ENCODE data around the gene TUBD1. TPM values are rescaled to one million over a fixed set of nuclear protein-coding genes. Genes with fewer than 3 reads are reported as not detected.
"Not testable (repeated sequence)": the region's sequence is repeated elsewhere in the genome, so short reads cannot be mapped to it uniquely, and the experiment has no call there.

Gene TUBD1
- polyA plus RNA-seq, 1 donor (not counting 4 experiments of a cell fraction or from before 2014, with no cell fraction given) = 7.6 TPM

DNA sequence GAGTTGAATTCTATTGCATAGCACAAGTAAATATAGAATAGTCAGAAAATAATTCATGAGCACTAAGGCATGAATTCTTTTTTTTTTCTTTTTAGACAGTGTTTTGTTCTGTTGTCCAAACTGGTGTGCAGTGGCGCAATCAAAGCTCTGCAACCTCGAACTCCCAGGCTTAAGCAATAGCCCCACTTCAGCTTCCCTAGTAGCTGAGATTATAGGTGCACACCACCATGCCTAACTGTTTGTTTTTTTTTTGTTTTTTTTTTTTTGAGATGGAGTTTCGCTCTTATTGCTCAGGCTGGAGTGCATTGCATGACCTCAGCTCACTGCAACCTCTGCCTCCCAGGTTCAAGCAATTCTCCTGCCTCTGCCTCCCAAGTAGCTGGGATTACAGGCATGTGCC, 16.6 kb downstream of the TUBD1 start:
- no peak overlapping the region for H3K4me3 ChIP-seq (ENCODE audit: control insufficient read depth in 2 of 3, extremely low read depth in 1 of 3, insufficient read depth in 2 of 3, low read depth in 1 of 3, low read length in 3 of 3)
- no peaks in the 10 kb centered on the region for H3K4me1 ChIP-seq (ENCODE audit: control insufficient read depth, extremely low read depth, insufficient read depth, low read length)
- H3K27ac ChIP-seq (ENCODE audit: control insufficient read depth, insufficient read depth, low read length) = no peak overlapping the region
- dilution Hi-C loops (cut with MboI; ENCODE audit: extremely low pct_ligation_motif_present, low sequenced_read_pairs) = no loop called here
- H3K27me3 ChIP-seq (ENCODE audit: control insufficient read depth, extremely low read depth, insufficient read depth, low read length) = no peaks in the 10 kb centered on the region
- no peak overlapping the region for H3K9ac ChIP-seq (ENCODE audit: control insufficient read depth, extremely low read depth, insufficient read depth, low read length)
- FAIRE-seq (no peak), DNase-seq (ENCODE audit: low read depth, low spot score) (no peak)
- no peaks in the 10 kb centered on the region for H4K20me1 ChIP-seq (ENCODE audit: control insufficient read depth, extremely low read depth, insufficient read depth, low read length)
- H3K36me3 ChIP-seq (ENCODE audit: control insufficient read depth in 2 of 2, extremely low read depth in 1 of 2, insufficient read depth in 2 of 2, low read length in 2 of 2) = peaks cover 0 to 2% of the 10 kb centered on the region in 2 experiments
- no peak overlapping the region for H3K4me2 ChIP-seq (ENCODE audit: control insufficient read depth, extremely low read depth, insufficient read depth, low read depth, low read length)
- no peak overlapping the region for H2AFZ ChIP-seq (ENCODE audit: control insufficient read depth, low read length)
- no peaks in the 10 kb centered on the region for H3K79me2 ChIP-seq (ENCODE audit: control insufficient read depth, insufficient read depth, low read length)
- no peaks in the 10 kb centered on the region for H3K9me1 ChIP-seq (ENCODE audit: control insufficient read depth, extremely low read depth, insufficient read depth, low read length)
- no peaks in the 10 kb centered on the region for H3K9me3 ChIP-seq (ENCODE audit: control insufficient read depth, low read depth, low read length)
- TF ChIP-seq, protein P1, sequence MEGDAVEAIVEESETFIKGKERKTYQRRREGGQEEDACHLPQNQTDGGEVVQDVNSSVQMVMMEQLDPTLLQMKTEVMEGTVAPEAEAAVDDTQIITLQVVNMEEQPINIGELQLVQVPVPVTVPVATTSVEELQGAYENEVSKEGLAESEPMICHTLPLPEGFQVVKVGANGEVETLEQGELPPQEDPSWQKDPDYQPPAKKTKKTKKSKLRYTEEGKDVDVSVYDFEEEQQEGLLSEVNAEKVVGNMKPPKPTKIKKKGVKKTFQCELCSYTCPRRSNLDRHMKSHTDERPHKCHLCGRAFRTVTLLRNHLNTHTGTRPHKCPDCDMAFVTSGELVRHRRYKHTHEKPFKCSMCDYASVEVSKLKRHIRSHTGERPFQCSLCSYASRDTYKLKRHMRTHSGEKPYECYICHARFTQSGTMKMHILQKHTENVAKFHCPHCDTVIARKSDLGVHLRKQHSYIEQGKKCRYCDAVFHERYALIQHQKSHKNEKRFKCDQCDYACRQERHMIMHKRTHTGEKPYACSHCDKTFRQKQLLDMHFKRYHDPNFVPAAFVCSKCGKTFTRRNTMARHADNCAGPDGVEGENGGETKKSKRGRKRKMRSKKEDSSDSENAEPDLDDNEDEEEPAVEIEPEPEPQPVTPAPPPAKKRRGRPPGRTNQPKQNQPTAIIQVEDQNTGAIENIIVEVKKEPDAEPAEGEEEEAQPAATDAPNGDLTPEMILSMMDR (optimal IDR thresholded peaks at IDR 0.05 in 1 of 3, IDR thresholded peaks at IDR 0.05 in 1 of 3, conservative IDR thresholded peaks at IDR 0.05 in 1 of 3; ENCODE audit: extremely low read depth in 1 of 3, insufficient read depth in 2 of 3, low read length in 3 of 3) = no peak
- no peak for TF ChIP-seq EZH2 (IDR thresholded peaks at IDR 0.05; ENCODE audit: low read length)

DNA sequence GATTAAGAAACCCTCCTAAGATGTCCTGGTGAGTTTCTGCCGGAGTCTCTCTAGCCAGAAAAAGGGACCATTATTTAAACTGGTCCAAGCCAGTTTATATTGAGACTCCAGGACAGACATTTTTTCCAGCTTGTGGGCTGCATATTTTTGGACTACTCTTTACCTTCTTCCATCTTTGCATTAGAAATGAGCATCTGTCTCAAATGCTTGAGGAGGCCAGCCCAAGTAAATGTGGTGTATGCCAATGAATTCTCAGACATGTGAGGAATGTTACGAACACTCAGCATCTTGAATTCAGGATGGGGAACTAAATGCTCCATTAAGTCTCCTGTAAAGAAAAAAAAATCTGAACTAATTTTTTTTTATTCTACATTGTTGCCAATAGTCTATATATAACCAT, 18.4 kb downstream of the TUBD1 start:
- H3K9ac ChIP-seq (ENCODE audit: control insufficient read depth, extremely low read depth, insufficient read depth, low read length) = no peak overlapping the region
- no peaks in the 10 kb centered on the region for H4K20me1 ChIP-seq (ENCODE audit: control insufficient read depth, extremely low read depth, insufficient read depth, low read length)
- no peaks in the 10 kb centered on the region for H3K4me1 ChIP-seq (ENCODE audit: control insufficient read depth, extremely low read depth, insufficient read depth, low read length)
- H3K9me3 ChIP-seq (ENCODE audit: control insufficient read depth, low read depth, low read length) = no peaks in the 10 kb centered on the region
- dilution Hi-C loops (cut with MboI; ENCODE audit: extremely low pct_ligation_motif_present, low sequenced_read_pairs) = no loop called here
- no peak overlapping the region for H3K4me3 ChIP-seq (ENCODE audit: control insufficient read depth in 2 of 3, extremely low read depth in 1 of 3, insufficient read depth in 2 of 3, low read depth in 1 of 3, low read length in 3 of 3)
- no peak overlapping the region for H2AFZ ChIP-seq (ENCODE audit: control insufficient read depth, low read length)
- DNase-seq (ENCODE audit: low read depth, low spot score) (no peak), FAIRE-seq (no peak)
- no peak overlapping the region for H3K27ac ChIP-seq (ENCODE audit: control insufficient read depth, insufficient read depth, low read length)
- no peak overlapping the region for H3K4me2 ChIP-seq (ENCODE audit: control insufficient read depth, extremely low read depth, insufficient read depth, low read depth, low read length)
- H3K36me3 ChIP-seq (ENCODE audit: control insufficient read depth in 2 of 2, extremely low read depth in 1 of 2, insufficient read depth in 2 of 2, low read length in 2 of 2) = peaks cover 0 to 2% of the 10 kb centered on the region in 2 experiments
- H3K27me3 ChIP-seq (ENCODE audit: control insufficient read depth, extremely low read depth, insufficient read depth, low read length) = no peaks in the 10 kb centered on the region
- TF ChIP-seq, protein P1 (optimal IDR thresholded peaks at IDR 0.05 in 1 of 3, IDR thresholded peaks at IDR 0.05 in 1 of 3, conservative IDR thresholded peaks at IDR 0.05 in 1 of 3; ENCODE audit: extremely low read depth in 1 of 3, insufficient read depth in 2 of 3, low read length in 3 of 3) = no peak
- no peaks in the 10 kb centered on the region for H3K9me1 ChIP-seq (ENCODE audit: control insufficient read depth, extremely low read depth, insufficient read depth, low read length)
- H3K79me2 ChIP-seq (ENCODE audit: control insufficient read depth, insufficient read depth, low read length) = no peaks in the 10 kb centered on the region

DNA sequence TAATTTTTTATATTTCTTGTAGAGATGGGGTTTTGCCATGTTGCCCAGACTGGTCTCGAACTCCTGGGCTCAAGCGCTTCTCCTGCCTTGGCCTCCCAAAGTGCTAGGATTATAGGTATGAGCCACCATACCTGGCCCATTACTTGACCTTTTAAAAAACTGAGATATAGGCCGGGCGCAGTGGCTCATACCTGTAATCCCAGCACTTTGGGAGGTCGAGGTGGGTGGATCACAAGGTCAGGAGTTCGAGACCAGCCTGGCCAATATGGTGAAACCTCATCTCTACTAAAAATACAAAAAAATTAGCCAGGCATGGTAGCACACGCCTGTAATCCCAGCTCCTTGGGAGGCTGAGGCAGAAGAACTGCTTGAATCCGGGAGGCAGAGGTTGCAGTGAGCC, 19.3 kb downstream of the TUBD1 start:
- FAIRE-seq = not testable (repeated sequence)

More for the DNA sequence above, 19.3 kb downstream of the TUBD1 start:
- H3K9ac ChIP-seq (ENCODE audit: control insufficient read depth, extremely low read depth, insufficient read depth, low read length); H3K4me1 ChIP-seq (ENCODE audit: control insufficient read depth, extremely low read depth, insufficient read depth, low read length); H3K79me2 ChIP-seq (ENCODE audit: control insufficient read depth, insufficient read depth, low read length); dilution Hi-C loops (cut with MboI; ENCODE audit: extremely low pct_ligation_motif_present, low sequenced_read_pairs); H3K9me1 ChIP-seq (ENCODE audit: control insufficient read depth, extremely low read depth, insufficient read depth, low read length); H3K4me2 ChIP-seq (ENCODE audit: control insufficient read depth, extremely low read depth, insufficient read depth, low read depth, low read length); H3K9me3 ChIP-seq (ENCODE audit: control insufficient read depth, low read depth, low read length); H3K27me3 ChIP-seq (ENCODE audit: control insufficient read depth, extremely low read depth, insufficient read depth, low read length); H3K36me3 ChIP-seq (ENCODE audit: control insufficient read depth in 2 of 2, extremely low read depth in 1 of 2, insufficient read depth in 2 of 2, low read length in 2 of 2); H4K20me1 ChIP-seq (ENCODE audit: control insufficient read depth, extremely low read depth, insufficient read depth, low read length); H3K4me3 ChIP-seq (ENCODE audit: control insufficient read depth in 2 of 3, extremely low read depth in 1 of 3, insufficient read depth in 2 of 3, low read depth in 1 of 3, low read length in 3 of 3); DNase-seq (ENCODE audit: low read depth, low spot score); H3K27ac ChIP-seq (ENCODE audit: control insufficient read depth, insufficient read depth, low read length); H2AFZ ChIP-seq (ENCODE audit: control insufficient read depth, low read length): not testable (repeated sequence)

Measured in keratinocyte (primary cell).